Ishikawa (cell line): Measurements from ENCODE around the gene NRG2.

Experiments
- CEBPB ChIP-seq: IDR thresholded peaks from 2 replicates; pipeline ENCODE4 v1.6.1; 2012
- CREB1 ChIP-seq: IDR thresholded peaks from 2 replicates; pipeline ENCODE4 v1.6.1; 2012; ENCODE audit warnings: low read depth
- EGR1 ChIP-seq: IDR thresholded peaks from 2 replicates; pipeline ENCODE4 v1.6.1; 2012
- EP300 ChIP-seq: IDR thresholded peaks from 2 replicates; pipeline ENCODE4 v1.6.1; 2012; ENCODE audit warnings: borderline replicate concordance
- FOXM1 ChIP-seq: IDR thresholded peaks from 2 replicates; pipeline ENCODE4 v1.6.1; 2012; ENCODE audit warnings: low read depth, borderline replicate concordance
- MAX ChIP-seq: IDR thresholded peaks from 2 replicates; pipeline ENCODE4 v1.6.1; 2012
- NFIC ChIP-seq: IDR thresholded peaks from 2 replicates; pipeline ENCODE4 v1.6.1; 2012
- RAD21 ChIP-seq: IDR thresholded peaks from 2 replicates; pipeline ENCODE4 v1.6.1; 2012; ENCODE audit warnings: low read depth
- REST ChIP-seq: IDR thresholded peaks from 2 replicates; pipeline ENCODE4 v1.6.1; 2012; ENCODE audit warnings: low read depth, mild to moderate bottlenecking
- TAF1 ChIP-seq: IDR thresholded peaks from 2 replicates; pipeline ENCODE4 v1.6.1; 2012; ENCODE audit warnings: low read depth, mild to moderate bottlenecking
- TCF12 ChIP-seq: IDR thresholded peaks from 2 replicates; pipeline ENCODE4 v1.6.1; 2012; ENCODE audit warnings: low read depth
- TEAD4 ChIP-seq: IDR thresholded peaks from 2 replicates; pipeline ENCODE4 v1.6.1; 2012
- USF1 ChIP-seq: IDR thresholded peaks from 2 replicates; pipeline ENCODE4 v1.6.1; 2012
- YY1 ChIP-seq: IDR thresholded peaks from 2 replicates; pipeline ENCODE4 v1.6.1; 2012; ENCODE audit warnings: low read depth
- ZBTB7A ChIP-seq: IDR thresholded peaks from 2 replicates; pipeline ENCODE4 v1.6.1; 2012; ENCODE audit warnings: low read depth

Gene NRG2

GRCh38 chr5:139994234-139994633, 48.9 kb downstream of the NRG2 start:
- TF ChIP-seq TAF1 (no peak), EP300 (no peak)

GRCh38 chr5:139985733-139986132, 57.4 kb downstream of the NRG2 start:
- TF ChIP-seq CREB1 = no peak
- no peak for TF ChIP-seq EGR1
- TF ChIP-seq USF1 = no peak
- TF ChIP-seq CEBPB = no peak
- TF ChIP-seq EP300 = no peak
- TF ChIP-seq YY1 = no peak
- TF ChIP-seq ZBTB7A = no peak
- no peak for TF ChIP-seq RAD21
- TF ChIP-seq FOXM1 = no peak
- no peak for TF ChIP-seq NFIC
- TF ChIP-seq MAX = no peak
- TF ChIP-seq TCF12 = no peak

GRCh38 chr5:139985290-139985689, 57.8 kb downstream of the NRG2 start:
- TF ChIP-seq EGR1 (no peak), YY1 (no peak), USF1 (no peak), FOXM1 (no peak), NFIC (no peak), CEBPB (no peak), MAX (no peak), TAF1 (no peak), TCF12 (no peak), CREB1 (no peak), TEAD4 (no peak), EP300 (no peak), RAD21 (no peak), REST (no peak)

GRCh38 chr5:139984816-139985215, 58.3 kb downstream of the NRG2 start:
- TF ChIP-seq TAF1 (no peak), RAD21 (no peak), CREB1 (no peak), REST (no peak), NFIC (no peak), FOXM1 (no peak), TCF12 (no peak), YY1 (no peak), TEAD4 (no peak), USF1 (no peak), MAX (no peak), EP300 (no peak), ZBTB7A (no peak), EGR1 (no peak), CEBPB (no peak)

- TF ChIP-seq EGR1 (no peak), CEBPB (no peak), REST (no peak), USF1 (no peak), ZBTB7A (no peak), NFIC (no peak), MAX (no peak), TCF12 (no peak), TAF1 (no peak), RAD21 (no peak), CREB1 (no peak)
These were observed 60.2 kb downstream of the NRG2 start for GRCh38 chr5:139982975-139983240.
